Fibroblast of lung (primary cell): ENCODE measurements around the gene TYRP1.

Experiments
- CTCF ChIP-seq, 2 donors: IDR thresholded peaks in 1 of 2; conservative IDR thresholded peaks in 1 of 2; 1 replicate in 1 of 2; 2 replicates in 1 of 2; pipeline ENCODE4 v1.5.1; 2011 to 2012; ENCODE audit warnings: low read length in 2 of 2, control low read depth in 1 of 2, inconsistent platforms in 1 of 2, low read depth in 1 of 2, mild to moderate bottlenecking in 1 of 2
- EZH2 ChIP-seq: IDR thresholded peaks from 2 replicates; pipeline ENCODE4 v1.5.1; 2012; ENCODE audit warnings: low read length, control low read depth, mild to moderate bottlenecking; ENCODE audit errors: missing control alignments

- no peak for TF ChIP-seq CTCF (conservative IDR thresholded peaks at IDR 0.05 in 1 of 2, IDR thresholded peaks at IDR 0.05 in 1 of 2; ENCODE audit: low read depth in 1 of 2, low read length in 2 of 2)
- TF ChIP-seq EZH2, result no peak
Observed at GRCh38 chr9:12708562-12709298, 15.5 kb downstream of the TYRP1 start.
